ENCODE results near the gene SPTSSA.
A peak's percentile ranks its signal among the peaks of the same experiment; 100 is the strongest.
"Not testable (repeated sequence)": the region's sequence is repeated elsewhere in the genome, so short reads cannot be mapped to it uniquely, and the experiment has no call there.

SPTSSA gene

DNA sequence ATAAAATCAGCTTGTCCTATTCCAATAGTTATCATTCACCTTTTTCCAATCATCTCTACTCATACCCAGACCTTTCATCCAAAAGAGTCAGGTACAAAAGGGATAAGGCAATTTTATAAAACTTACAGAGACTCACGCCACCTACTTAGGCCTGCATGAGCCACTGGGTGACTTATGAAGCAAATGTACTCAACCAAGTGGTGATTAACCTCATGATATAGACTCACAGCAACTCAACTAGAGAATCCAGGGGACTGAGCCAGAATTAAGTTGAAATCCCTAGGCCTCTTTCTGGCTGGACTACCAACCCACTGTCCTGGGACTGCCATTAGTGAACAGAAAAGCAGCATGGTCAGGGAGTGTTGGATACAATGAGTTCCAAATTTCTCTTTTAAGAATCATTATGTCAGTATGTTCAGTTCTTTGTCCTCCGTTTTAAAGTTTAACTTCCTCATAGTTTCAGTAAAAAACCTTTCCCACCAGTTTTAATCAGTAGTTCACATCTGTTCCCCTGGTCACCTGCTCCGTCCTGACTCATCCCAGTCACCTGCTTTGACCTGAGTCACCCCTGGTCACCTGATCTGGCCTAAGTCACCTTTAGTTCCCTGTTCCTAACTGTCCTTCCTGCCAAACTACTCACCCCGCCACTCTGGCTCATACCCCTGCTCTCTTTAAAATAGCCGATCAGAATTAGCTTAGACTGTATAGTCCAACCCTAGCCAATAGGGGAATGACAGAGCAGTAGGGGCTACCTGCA lies 36.8 kb downstream of the SPTSSA start:
- no peak for DNase-seq

DNA sequence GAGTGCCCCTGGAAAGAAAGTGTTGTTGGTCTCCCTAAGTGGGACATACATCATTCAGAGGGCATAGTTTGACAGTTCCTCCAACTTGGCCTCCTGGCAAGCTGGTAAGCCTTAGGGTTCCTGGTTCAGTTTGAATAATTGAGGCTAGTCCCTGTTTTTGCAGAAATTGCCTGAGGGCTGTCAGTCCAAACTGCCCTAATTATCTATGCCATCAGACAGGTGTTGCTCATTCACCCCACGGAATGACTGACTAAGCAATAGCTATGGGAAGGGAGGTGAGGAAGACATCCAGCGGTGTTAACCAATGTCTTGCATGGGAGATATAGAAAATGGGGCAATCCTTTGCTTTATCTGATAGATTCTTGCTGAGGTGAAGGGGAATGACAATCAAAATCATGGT lies 37.6 kb downstream of the SPTSSA start:
- no peak for DNase-seq

DNA sequence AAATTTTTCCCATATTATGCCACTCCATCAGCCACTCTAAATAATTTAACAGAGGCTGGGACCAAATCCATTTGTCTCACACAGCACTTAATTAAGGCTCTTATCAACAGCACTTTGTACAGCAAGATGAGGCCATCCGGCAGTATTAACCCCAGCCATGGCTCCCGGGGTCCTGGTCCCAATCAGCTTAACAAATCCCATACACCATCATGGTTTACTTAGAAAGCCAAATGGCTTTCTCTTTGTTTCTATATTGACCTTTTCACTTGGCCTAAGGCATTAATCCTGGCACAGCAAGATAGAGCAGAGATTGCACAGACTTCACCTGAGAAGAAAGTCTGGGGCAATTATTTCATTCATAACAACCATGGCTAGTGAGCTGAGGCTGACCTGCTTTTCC lies 38.6 kb downstream of the SPTSSA start:
- DNase-seq = no peak

DNA sequence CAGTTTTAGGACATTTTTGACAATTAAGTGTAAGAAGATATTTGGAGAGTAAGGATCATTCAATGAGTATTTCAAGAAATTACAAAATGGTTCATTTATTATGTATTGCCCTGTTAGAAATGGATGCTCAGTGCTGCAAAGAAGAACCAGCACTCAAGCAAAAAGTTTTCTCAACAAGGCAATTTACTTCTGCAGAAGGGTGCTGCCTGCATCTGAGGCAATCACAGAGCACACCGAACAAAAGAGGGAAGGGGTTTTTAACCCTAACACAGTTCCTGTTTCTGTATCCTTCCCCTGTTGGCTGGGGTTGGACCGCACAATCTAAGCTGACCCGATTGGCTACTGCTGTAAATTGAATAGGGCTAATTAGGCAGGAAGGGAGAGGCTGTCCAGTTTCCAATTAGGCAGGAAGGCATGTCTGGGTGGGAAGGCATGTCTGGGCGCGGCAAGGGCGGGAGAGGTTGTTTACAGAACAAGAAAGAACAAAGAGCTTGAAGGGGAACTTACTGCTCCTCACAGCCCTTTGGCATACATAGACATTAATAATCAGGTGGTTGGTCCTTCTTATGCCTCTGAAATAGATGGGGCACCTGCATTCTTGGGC lies 41.4 kb downstream of the SPTSSA start:
- no peak for DNase-seq

DNA sequence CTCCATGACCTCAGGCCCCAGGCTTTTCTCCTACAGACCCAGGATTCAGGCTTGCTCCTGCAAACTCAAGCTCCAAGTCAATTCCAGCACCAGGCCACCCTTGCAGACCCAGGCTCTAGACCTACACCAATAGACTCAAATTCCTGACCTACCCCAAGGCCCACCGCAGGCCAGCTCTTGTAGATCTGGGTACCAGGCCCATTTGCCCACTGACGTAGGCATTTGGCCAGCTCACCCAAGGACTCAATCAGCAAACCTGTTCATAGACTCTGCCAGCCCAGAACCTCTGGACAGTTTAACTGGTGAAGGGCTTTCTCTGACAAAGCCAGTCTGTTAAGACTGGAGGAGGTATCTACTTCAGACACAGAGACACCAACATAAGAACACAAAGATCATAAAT lies 52.3 kb downstream of the SPTSSA start:
- no peak for DNase-seq

DNA sequence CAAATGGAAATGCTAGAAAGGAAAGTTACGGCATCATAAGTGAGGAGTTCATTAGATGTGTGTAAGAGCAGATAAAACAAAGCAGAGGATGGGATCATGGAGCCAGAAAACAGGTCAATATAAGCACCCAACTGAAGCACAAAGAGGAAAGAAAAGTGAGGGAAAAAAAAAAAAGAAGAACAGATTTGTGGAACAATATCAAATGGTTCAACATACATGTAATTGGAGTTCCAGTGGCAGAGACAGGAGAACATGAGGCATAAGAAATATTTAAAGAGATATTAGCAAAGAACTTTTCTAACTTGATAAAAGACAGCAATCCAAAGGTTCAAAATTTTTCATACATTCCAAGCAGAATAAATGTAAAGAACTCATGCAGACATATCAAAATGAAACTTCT lies 54.1 kb downstream of the SPTSSA start:
- DNase-seq = no peak

DNA sequence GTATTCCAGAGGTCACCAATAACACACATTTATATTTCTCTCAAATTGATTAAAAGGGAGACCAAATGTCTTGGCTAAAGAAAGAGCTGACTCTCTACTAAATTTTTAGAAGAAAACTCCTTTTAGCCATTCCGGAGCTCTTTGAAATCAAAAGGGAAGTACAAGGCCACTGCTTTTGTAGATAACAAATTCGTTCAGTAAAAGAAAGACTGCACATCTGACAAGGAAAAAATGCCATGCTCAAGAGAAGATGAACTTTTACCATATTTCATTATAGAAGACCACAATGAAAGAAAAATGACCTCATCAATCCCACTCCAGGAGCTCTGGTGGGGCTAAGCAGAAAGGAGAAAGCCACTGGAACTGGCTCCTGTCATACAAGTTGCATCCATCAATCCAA lies 57.6 kb downstream of the SPTSSA start:
- DNase-seq = no peak

DNA sequence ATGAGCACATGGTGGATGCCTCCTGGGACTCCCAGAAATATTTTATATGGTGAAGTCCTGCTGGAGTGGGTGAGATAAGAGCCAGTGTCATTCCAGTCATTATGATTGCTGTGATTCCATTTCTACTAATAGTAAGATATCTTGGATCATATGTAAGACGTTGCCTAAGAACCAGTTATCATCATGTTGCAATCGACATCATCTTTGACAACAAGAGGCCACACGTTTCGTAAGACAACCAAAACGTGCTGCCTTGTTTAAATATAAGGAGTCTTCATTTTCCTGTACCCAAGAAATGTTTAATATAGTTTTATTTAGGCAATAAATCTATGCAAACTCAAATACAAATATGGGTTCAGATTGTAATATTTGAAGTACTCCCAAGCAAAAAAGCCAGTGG lies 58.4 kb downstream of the SPTSSA start:
- no peak for DNase-seq

DNA sequence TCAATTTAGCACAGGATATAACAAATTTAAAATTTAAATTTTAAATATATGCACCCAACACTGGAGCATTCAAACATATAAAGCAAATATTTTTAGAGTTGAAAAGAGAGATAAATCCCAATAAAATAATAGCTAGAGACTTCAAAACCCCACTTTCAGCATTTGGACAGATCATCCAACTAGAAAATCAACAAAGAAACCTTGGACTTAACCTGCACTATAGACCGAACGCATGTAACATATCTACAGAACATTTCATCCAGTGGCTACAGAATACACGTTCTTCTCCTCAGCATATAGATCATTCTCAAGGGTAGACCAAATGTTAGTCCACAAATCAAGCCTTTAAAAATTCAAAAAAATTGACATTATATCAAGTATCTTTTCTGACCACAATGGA lies 64.0 kb downstream of the SPTSSA start:
- no peak for DNase-seq

DNA sequence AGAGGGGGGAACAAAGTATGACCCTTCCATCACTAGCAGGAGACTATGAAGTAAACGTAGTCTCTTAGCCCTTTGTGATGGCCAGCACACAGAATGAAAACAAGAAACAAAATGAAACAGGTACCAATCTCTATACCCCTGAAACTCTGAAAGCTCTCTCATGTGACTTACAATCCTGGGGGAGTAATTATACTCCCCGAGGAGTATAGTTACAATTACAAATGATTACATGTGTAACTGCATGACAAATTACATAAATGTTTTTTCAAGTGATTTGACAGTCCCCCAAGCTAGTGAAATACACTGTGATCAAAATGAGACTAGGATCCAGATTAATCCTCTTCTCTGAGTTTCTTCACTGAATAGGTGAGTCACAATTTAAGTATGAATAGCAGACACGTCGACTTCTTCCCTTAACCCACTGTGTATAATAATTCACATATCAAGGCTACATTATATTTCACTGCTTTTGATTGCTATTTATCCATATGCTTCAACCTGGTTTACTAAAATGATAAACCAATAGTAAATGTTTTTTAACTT lies 74.0 kb downstream of the SPTSSA start:
- peak; percentile 11 for DNase-seq

DNA sequence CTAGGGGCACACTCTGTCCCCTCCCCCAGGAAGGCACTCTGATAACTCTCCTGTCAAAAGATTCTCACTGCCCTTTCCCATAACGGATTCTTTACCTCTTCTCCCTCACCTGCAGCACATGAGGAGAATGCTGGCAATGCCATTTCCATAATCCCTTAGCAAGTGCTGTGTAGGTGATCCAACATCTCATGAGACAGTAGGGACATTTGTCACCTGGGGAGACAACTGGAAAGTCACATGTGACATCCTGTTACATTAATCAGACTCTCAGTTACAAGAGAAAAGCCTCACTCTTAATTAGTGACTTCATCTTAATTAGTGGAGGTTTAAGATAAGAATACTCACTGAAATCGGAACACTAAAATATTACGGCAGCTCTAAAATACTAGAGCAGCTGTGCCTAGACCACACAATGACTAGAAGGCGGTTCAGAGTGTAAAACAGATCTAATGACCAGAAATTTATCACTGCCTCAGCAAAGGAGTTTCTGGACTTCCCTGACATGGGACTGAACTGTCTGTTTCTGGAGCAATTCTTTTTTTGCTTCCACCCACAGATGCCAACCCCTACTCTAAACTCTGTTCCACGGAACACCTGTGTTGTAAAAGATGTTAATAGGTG lies 75.1 kb downstream of the SPTSSA start:
- DNase-seq = no peak

DNA sequence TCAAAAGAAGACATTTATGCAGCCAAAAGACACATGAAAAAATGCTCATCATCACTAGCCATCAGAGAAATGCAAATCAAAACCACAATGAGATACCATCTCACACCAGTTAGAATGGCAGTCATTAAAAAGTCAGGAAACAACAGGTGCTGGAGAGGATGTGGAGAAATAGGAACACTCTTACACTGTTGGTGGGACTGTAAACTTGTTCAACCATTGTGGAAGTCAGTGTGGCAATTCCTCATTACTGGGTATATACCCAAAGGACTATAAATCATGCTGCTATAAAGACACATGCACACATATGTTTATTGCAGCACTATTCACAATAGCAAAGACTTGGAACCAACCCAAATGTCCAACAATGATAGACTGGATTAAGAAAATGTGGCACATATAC lies 76.2 kb downstream of the SPTSSA start:
- not testable (repeated sequence) for DNase-seq

DNA sequence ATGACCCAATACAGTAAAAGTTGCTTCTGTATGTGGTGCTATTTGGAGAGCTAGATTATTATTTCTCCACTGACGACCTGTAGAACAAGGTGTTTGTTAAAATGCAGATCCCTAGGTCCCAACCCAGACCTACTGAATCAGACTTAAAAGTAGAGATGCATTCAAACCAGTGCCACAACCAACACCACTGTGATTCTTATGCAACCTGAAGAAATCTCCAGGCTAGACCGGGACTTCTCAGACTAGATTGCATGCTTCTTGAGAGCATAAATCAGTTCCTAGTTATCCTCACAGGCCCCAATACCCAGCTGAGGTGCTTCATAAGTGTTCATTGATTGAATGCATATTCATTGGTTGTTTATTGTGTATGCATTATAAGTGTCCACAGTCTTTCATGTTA lies 78.2 kb downstream of the SPTSSA start:
- no peak for DNase-seq

Measured in HCEC 1CT (cell line).